Ovary (tissue), 9 donors: ENCODE results near the gene FIZ1. TPM values are rescaled to one million over a fixed set of nuclear protein-coding genes. Genes with fewer than 3 reads are reported as not detected.
A peak's percentile ranks its signal among the peaks of the same experiment; 100 is the strongest.

Experiments used
- DNase-seq, 5 donors: peaks; one replicate each; pipeline ENCODE4 v3.0.0-alpha.2; 2019 to 2020
- H3K27ac ChIP-seq, 2 donors: fragments of 200-600 bp; one replicate each; pipeline versions ENCODE4 v1.5.1 to v1.8.0; 2019 to 2022
- H3K27me3 ChIP-seq: fragments of 200-600 bp; one replicate; pipeline ENCODE4 v1.8.0; 2022
- H3K36me3 ChIP-seq: fragments of 200-600 bp; sonication (generic); one replicate; pipeline ENCODE4 v1.5.1; 2019
- H3K4me1 ChIP-seq: one replicate; pipeline ENCODE4 v1.8.1; 2013; ENCODE audit warnings: mild to moderate bottlenecking, moderate library complexity; ENCODE audit not compliant: insufficient read depth
- H3K4me3 ChIP-seq: fragments of 200-600 bp; sonication (generic); one replicate; pipeline ENCODE4 v1.5.1; 2017
- H3K9me3 ChIP-seq, 2 donors: fragments of 200-600 bp in 1 of 2; sonication (generic) in 1 of 2; one replicate each; pipeline versions ENCODE4 v1.5.1 to v1.8.1; 2013 to 2019; ENCODE audit warnings: mild to moderate bottlenecking in 1 of 2, moderate library complexity in 1 of 2
- EP300 ChIP-seq: sonication (generic); formaldehyde crosslinking; IDR thresholded peaks from one replicate; pipeline ENCODE4 v1.6.1; 2017; ENCODE audit warnings: antibody characterized with exemption
- POLR2A ChIP-seq: fragments of 450-650 bp; IDR thresholded peaks from one replicate; pipeline ENCODE4 v1.6.1; 2017; ENCODE audit warnings: antibody characterized with exemption, mild to moderate bottlenecking, moderate library complexity
- WGBS, 3 donors: extraction: QIAGEN DNeasy Blood & Tissue Kit in 1 of 3; methylation state at CpG; one replicate each; pipeline versions ENCODE4 v1.1.5 to v1.1.7; 2013 to 2017; 5-methylcytosine and 5-hydroxymethylcytosine counted together
- intact Hi-C, 4 donors: fragments of 100-400 bp; cut with DNase I; formaldehyde crosslinking; loops; one replicate each; pipeline versions ENCODE4 v1.11.0 to v1.15.1; 2022 to 2023
- polyA plus RNA-seq, 2 donors: library from polyadenylated mRNA; stranded (reverse); fragments of 200-250 nt in 1 of 2; fragments of 350-450 nt in 1 of 2; fragmentation: Illumina TruSeq in 1 of 2; extraction: RNeasy Lipid Tissue Mini Kit (QIAGEN cat#74804) in 1 of 2; gene quantifications; one replicate each; pipeline ENCODE4 v1.2.3, GENCODE V29; 2013 to 2014
- total RNA-seq, 7 donors: library from RNA; depleted of rRNA in 2 of 7; stranded (reverse); fragments of >200 nt in 2 of 7; fragmentation: NEBNext Ultra II Directional in 3 of 7; extraction: Animal tissue kit (Norgen Biotek cat#: 25700) in 3 of 7; gene quantifications; one replicate each; pipeline versions ENCODE4 v1.1.0 to v1.2.4, GENCODE V29; 2016 to 2023
- TF ChIP-seq, protein P1 (sequence below), 3 donors: fragments of 450-650 bp in 2 of 3; fragments of 200-600 bp in 1 of 3; IDR thresholded peaks; one replicate each; pipeline versions ENCODE4 v1.5.1 to v1.8.0; 2016 to 2022; ENCODE audit warnings: antibody characterized with exemption in 3 of 3, mild to moderate bottlenecking in 1 of 3
- donor health status: DM: no; HTN: no; CAD: no; lungs with moderate emphysema.
- donor health status: DM: no; HTN: no; CAD: no.
- donor health status: Bipolar disorder and iron deficiency.
- donor health status: DM: yes; HTN: yes; CAD: no.
- donor health status: DM: no; HTN: no; CAD: no.
- donor health status: DM: yes; HTN: yes; CAD: no.

Gene FIZ1
- total and polyA plus RNA-seq, 9 donors: 3.6 to 22.7 (median 13.4) TPM

DNA sequence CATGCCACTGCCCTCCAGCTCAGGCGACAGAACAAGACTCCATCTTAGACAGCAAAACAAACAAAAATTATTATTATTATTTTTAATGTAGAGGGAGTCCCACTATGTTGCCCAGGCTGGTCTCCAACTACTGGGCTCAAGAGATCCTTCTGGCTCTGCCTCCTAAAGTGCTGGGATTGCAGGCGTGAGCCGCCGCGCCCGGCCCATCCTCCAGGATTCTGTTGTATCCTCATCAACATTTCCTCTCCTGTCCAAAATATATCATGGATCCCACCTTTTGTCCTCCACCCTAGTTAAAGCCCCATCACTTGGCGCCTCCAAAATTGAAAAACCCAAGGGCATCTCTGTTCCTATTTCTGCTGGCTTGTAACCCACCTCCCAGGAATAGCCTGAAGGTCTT lies 23.8 kb upstream of the FIZ1 start:
- Histone ChIP-seq H3K27me3 (no peaks in the 10 kb centered on the region), H3K4me1 (peaks cover 4% of the 10 kb centered on the region), H3K27ac (no peak overlapping the region), H3K9me3 (no peaks in the 10 kb centered on the region), H3K4me3 (no peak overlapping the region), H3K36me3 (no peaks in the 10 kb centered on the region)
- WGBS, 3 donors: 87 to 93% (median 90%) methylated on average over 7 of the region's 7 CpGs
- intact Hi-C loops: loop anchor here in 1 of 4 donors (5.0 kb wide), 1 partner anchor 106 kb away; no protein-coding TSS in a partner anchor
- TF ChIP-seq, protein P1, sequence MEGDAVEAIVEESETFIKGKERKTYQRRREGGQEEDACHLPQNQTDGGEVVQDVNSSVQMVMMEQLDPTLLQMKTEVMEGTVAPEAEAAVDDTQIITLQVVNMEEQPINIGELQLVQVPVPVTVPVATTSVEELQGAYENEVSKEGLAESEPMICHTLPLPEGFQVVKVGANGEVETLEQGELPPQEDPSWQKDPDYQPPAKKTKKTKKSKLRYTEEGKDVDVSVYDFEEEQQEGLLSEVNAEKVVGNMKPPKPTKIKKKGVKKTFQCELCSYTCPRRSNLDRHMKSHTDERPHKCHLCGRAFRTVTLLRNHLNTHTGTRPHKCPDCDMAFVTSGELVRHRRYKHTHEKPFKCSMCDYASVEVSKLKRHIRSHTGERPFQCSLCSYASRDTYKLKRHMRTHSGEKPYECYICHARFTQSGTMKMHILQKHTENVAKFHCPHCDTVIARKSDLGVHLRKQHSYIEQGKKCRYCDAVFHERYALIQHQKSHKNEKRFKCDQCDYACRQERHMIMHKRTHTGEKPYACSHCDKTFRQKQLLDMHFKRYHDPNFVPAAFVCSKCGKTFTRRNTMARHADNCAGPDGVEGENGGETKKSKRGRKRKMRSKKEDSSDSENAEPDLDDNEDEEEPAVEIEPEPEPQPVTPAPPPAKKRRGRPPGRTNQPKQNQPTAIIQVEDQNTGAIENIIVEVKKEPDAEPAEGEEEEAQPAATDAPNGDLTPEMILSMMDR (IDR thresholded peaks at IDR 0.05): no peak
- TF ChIP-seq POLR2A (no peak), EP300 (no peak)
- no peak for DNase-seq

DNA sequence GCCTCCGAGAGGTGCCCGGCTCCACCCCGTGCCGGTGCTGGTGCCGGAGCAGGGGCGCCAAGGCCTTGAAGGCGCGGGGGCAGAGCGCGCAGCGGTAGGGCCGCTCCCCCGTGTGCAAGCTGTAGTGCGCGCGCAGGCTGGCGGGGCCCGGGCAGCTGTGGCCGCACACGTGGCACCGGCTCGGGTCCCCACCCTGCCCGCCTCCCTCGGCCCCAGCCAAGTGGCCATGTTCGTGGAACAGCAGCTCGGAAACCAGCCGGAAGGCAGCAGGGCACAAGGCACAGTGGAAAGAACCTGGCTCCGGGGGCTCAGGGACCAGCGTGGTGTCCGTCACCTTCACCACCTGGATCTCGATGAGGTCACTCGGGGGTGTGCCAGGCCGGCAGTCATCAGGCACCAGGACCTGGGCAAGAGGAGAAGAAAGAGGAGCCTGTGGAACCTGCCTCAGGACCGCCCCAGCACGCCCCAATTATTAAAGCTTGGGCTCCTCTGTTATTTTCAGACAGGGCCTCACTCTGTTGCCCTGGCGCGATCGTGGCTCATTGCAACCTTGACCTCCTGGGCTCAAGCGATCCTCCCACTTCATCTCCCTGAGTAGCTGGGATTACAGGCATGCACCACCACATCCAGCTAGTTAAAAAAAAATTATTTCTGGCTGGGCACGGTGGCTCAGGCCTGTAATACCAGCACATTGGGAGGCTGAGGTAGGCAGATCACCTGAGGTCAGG lies 23.1 kb upstream of the FIZ1 start:
- Histone ChIP-seq H3K36me3 (no peaks in the 10 kb centered on the region), H3K27me3 (no peaks in the 10 kb centered on the region), H3K27ac (peak overlapping the region in 1 of 2 donors; percentile 46), H3K9me3 (no peaks in the 10 kb centered on the region), H3K4me1 (peaks cover 4% of the 10 kb centered on the region), H3K4me3 (no peak overlapping the region)
- 69 to 78% (median 74%) methylated on average over 40 of the region's 40 CpGs for WGBS, 3 donors
- DNase-seq: peak in 4 of 5 donors; percentile 63 to 78 (median 70)
- TF ChIP-seq POLR2A: no peak
- TF ChIP-seq, protein P1 (IDR thresholded peaks at IDR 0.05): no peak
- no peak for TF ChIP-seq EP300
- intact Hi-C loops: loop anchor here in 1 of 4 donors (5.0 kb wide), 1 partner anchor 105 kb away; no protein-coding TSS in a partner anchor

DNA sequence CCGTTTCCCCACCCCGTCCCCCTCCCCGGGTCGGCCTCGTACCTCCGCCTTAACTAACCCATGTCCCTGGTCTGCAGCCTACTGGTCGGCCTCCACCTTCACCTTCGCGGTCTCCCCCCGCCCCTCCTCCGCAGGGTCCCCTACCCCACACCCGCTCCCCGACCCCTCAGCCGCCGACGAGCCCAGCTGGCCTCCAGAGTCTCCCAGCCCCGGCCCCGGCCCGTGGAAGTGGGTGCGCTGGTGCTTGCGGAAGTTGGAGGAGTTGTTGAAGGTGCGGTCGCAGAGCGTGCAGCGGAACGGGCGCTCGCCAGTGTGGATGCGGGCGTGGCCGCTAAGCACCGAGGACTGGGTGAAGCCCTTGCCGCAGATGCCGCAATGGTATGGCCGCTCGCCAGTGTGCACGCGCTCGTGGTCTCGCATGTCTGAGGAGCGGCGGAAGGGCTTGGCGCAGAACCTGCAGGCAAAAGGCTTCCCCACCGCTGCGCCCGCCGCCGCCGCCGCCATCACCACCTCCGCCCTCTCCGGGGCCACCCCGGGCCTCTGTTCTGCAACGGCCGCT lies 22.4 kb upstream of the FIZ1 start:
- H3K9me3 ChIP-seq: no peaks in the 10 kb centered on the region
- intact Hi-C loops: loop anchor here in 1 of 4 donors (5.0 kb wide), 1 partner anchor 104 kb away; no protein-coding TSS in a partner anchor

DNA sequence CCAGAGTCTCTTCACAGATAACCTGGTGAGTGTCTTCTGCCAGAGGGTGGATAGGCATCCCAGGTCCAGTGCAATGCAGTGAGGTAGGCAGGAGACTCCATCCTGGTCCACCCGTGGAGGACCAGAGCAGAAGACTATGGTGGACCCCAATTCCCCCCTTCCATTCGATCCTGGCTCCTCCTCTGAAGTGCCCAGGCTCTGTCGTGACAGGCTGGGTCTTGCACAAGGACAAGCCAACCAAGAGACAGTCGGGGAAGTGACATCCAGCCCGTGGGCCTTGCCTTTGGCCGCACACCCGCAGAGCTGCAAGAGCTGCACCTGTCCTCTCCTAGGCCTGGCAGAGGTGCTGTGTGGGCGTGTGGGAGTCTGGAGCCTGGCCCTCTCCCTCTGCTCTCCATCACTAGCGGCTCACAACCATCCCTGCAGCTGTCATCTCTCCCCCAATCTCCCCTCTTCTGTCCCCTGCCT lies 21.9 kb upstream of the FIZ1 start:
- Histone ChIP-seq H3K9me3 (no peaks in the 10 kb centered on the region), H3K27ac (no peak overlapping the region), H3K27me3 (no peaks in the 10 kb centered on the region), H3K4me3 (no peak overlapping the region), H3K4me1 (peaks cover 4% of the 10 kb centered on the region), H3K36me3 (no peaks in the 10 kb centered on the region)
- 53 to 72% (median 59%) methylated on average over 8 to 9 of the region's 9 CpGs for WGBS, 3 donors
- intact Hi-C loops: loop anchor here in 1 of 4 donors (5.0 kb wide), 1 partner anchor 104 kb away; no protein-coding TSS in a partner anchor
- no peak for TF ChIP-seq POLR2A
- TF ChIP-seq, protein P1 (IDR thresholded peaks at IDR 0.05): no peak
- TF ChIP-seq EP300: no peak
- DNase-seq: no peak

More for the DNA sequence above, 22.4 kb upstream of the FIZ1 start:
- WGBS, 3 donors: 88 to 92% (median 90%) methylated on average over 55 of the region's 55 CpGs
- Histone ChIP-seq H3K4me3 (no peak overlapping the region), H3K27me3 (no peaks in the 10 kb centered on the region), H3K27ac (no peak overlapping the region), H3K4me1 (peaks cover 4% of the 10 kb centered on the region), H3K36me3 (no peaks in the 10 kb centered on the region)
- TF ChIP-seq POLR2A (no peak), EP300 (no peak)
- TF ChIP-seq, protein P1 (IDR thresholded peaks at IDR 0.05): no peak
- peak in 4 of 5 donors; percentile 52 to 66 (median 61) for DNase-seq
